Measurements from ENCODE around the gene MARCHF3. TPM values are rescaled to one million over a fixed set of nuclear protein-coding genes. Genes with fewer than 3 reads are reported as not detected.

Gene MARCHF3
- total and polyA plus RNA-seq, 2 of the 13 experiments (the other 11 are each of a cell fraction or from before 2014, with no cell fraction given) = 4.8 to 11.9 TPM

GRCh38 chr5:127030259-127031146 is at the start of gene MARCHF3 (continued):
- TF ChIP-seq RERE (CRISPR knock-in tag; IDR thresholded peaks at IDR 0.05; ENCODE audit: low read depth) = no peak
- TF ChIP-seq POLR2AphosphoS2 (IDR thresholded peaks at IDR 0.05; ENCODE audit: low read depth, low read length) = no peak
- 0 out of 2 replicates have a peak, but pooled peaks have one; percentile 67 for TF ChIP-seq ZBTB34 (CRISPR knock-in tag; IDR thresholded peaks at IDR 0.05)
- TF ChIP-seq SMARCC2 (IDR thresholded peaks at IDR 0.05) = no peak
- peak; percentile 26; the same call in 1 of the 2 replicates for TF ChIP-seq ATF2 (CRISPR knock-in tag; IDR thresholded peaks at IDR 0.05)
- TF ChIP-seq NFE2L2 (IDR thresholded peaks at IDR 0.05; ENCODE audit: low read length) = no peak
- 0 out of 2 replicates have a peak, but pooled peaks have one; percentile 23 for TF ChIP-seq SIX4 (CRISPR knock-in tag; IDR thresholded peaks at IDR 0.05)
- no peak for TF ChIP-seq SNAPC4 (CRISPR knock-in tag; IDR thresholded peaks at IDR 0.05)
- 0 out of 2 replicates have a peak, but pooled peaks have one; percentile 35 for TF ChIP-seq ZNF362 (CRISPR knock-in tag; IDR thresholded peaks at IDR 0.05; ENCODE audit: borderline replicate concordance)
- TF ChIP-seq TBX2 (CRISPR knock-in tag; IDR thresholded peaks at IDR 0.05; ENCODE audit: borderline replicate concordance) = peak; percentile 83
- TF ChIP-seq RBFOX2 (IDR thresholded peaks at IDR 0.05; ENCODE audit: low read depth, low read length) = peak; percentile 95
- TF ChIP-seq ZNF546 (CRISPR knock-in tag; conservative IDR thresholded peaks at IDR 0.05) = no peak; the same call in 1 of the 2 replicates
- no peak for TF ChIP-seq MBNL3 (CRISPR knock-in tag; conservative IDR thresholded peaks at IDR 0.05)
